ENCODE results near the gene CAMK1D. TPM values are rescaled to one million over a fixed set of nuclear protein-coding genes. Genes with fewer than 3 reads are reported as not detected.
"Not testable (repeated sequence)": the region's sequence is repeated elsewhere in the genome, so short reads cannot be mapped to it uniquely, and the experiment has no call there.

Gene CAMK1D
- polyA plus RNA-seq (2012; rRNA removed): 4.1 TPM in 2 replicates
- polyA plus RNA-seq (2012; cell fraction: cytosol; rRNA removed): 3.8 and 4.6 TPM in 2 replicates
- polyA plus RNA-seq (2012; cell fraction: nucleus; rRNA removed): 5.2 and 6.1 TPM in 2 replicates

DNA sequence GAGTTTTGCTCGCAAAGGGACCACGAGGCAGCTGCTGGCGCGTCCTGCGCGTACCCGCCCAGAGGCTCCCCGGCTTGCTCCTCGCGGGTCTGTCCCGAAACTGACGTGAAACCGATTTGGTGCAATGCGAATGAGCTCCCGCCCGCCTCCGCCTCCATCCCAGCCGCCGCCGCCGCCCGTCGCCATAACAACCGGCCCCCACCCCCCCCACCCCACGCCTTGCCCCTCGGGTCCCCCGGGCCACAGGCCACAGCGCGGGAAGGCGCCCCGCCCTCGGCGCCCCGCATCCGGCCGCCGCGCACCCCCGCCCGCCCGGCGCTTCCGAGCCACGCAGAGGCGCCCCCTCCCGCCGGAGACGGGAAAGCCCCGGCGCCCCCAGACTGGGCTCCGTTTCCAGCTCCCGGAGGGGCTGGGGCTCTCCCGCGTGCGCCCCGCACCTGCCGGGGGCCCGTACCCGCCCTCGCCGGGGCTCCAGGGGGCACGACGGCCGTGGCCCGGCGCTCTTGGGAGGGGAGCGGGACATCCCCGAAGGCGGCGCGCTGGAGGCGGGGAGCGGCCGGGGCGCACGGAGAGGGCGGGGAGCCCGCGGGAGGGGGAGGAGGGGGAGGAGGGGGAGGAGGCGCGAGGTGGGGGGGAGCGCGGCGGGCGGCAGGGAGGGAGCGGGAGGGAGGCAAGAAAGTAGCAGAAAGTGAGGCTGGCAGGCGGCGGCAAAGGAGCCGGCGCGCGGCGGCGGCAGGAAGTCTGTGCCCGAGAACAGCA lies at the start of gene CAMK1D:
Gene CAMK1D, plus strand, starts transcription at position 678 of the 759 bp plus-strand sequence.
- H3K4me1 ChIP-seq (ENCODE audit: control insufficient read depth in 1 of 2, insufficient read depth in 2 of 2, low read depth in 1 of 2, low read length in 1 of 2): peaks cover 0 to 10% of the 10 kb centered on the region in 2 experiments; a peak in 1 of 4 replicates
- peak; percentile 93 for DNase-seq
- H3K9ac ChIP-seq: peak within 1 kb of the TSS; percentile 67
- peak within 1 kb of the TSS; percentile 68 to 86 for H3K4me3 ChIP-seq (ENCODE audit: low read depth in 2 of 2, low read length in 1 of 2)
- H3K36me3 ChIP-seq (replicated peaks in 1 of 2; ENCODE audit: control insufficient read depth in 1 of 2, insufficient read depth in 2 of 2, low read length in 1 of 2): no peaks in the 10 kb centered on the region
- TF ChIP-seq CHD2 (IDR thresholded peaks at IDR 0.05; ENCODE audit: low read length, partially characterized antibody): no peak
- TF ChIP-seq, protein P1, sequence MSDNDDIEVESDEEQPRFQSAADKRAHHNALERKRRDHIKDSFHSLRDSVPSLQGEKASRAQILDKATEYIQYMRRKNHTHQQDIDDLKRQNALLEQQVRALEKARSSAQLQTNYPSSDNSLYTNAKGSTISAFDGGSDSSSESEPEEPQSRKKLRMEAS (IDR thresholded peaks at IDR 0.05; ENCODE audit: low read depth): peak; percentile 43
- TF ChIP-seq, protein P2, sequence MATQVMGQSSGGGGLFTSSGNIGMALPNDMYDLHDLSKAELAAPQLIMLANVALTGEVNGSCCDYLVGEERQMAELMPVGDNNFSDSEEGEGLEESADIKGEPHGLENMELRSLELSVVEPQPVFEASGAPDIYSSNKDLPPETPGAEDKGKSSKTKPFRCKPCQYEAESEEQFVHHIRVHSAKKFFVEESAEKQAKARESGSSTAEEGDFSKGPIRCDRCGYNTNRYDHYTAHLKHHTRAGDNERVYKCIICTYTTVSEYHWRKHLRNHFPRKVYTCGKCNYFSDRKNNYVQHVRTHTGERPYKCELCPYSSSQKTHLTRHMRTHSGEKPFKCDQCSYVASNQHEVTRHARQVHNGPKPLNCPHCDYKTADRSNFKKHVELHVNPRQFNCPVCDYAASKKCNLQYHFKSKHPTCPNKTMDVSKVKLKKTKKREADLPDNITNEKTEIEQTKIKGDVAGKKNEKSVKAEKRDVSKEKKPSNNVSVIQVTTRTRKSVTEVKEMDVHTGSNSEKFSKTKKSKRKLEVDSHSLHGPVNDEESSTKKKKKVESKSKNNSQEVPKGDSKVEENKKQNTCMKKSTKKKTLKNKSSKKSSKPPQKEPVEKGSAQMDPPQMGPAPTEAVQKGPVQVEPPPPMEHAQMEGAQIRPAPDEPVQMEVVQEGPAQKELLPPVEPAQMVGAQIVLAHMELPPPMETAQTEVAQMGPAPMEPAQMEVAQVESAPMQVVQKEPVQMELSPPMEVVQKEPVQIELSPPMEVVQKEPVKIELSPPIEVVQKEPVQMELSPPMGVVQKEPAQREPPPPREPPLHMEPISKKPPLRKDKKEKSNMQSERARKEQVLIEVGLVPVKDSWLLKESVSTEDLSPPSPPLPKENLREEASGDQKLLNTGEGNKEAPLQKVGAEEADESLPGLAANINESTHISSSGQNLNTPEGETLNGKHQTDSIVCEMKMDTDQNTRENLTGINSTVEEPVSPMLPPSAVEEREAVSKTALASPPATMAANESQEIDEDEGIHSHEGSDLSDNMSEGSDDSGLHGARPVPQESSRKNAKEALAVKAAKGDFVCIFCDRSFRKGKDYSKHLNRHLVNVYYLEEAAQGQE (IDR thresholded peaks at IDR 0.05; ENCODE audit: low read depth, low read length): no peak
- no peak for TF ChIP-seq FOSL2 (IDR thresholded peaks at IDR 0.05; ENCODE audit: borderline replicate concordance, low read depth)
- TF ChIP-seq EP300 (IDR thresholded peaks at IDR 0.05; ENCODE audit: borderline replicate concordance in 1 of 2, low read depth in 1 of 2, low read length in 1 of 2): 0 out of 4 replicates have a peak, but pooled peaks of 1 of the 2 experiments have one; percentile 7
- TF ChIP-seq, protein P3, sequence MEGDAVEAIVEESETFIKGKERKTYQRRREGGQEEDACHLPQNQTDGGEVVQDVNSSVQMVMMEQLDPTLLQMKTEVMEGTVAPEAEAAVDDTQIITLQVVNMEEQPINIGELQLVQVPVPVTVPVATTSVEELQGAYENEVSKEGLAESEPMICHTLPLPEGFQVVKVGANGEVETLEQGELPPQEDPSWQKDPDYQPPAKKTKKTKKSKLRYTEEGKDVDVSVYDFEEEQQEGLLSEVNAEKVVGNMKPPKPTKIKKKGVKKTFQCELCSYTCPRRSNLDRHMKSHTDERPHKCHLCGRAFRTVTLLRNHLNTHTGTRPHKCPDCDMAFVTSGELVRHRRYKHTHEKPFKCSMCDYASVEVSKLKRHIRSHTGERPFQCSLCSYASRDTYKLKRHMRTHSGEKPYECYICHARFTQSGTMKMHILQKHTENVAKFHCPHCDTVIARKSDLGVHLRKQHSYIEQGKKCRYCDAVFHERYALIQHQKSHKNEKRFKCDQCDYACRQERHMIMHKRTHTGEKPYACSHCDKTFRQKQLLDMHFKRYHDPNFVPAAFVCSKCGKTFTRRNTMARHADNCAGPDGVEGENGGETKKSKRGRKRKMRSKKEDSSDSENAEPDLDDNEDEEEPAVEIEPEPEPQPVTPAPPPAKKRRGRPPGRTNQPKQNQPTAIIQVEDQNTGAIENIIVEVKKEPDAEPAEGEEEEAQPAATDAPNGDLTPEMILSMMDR (IDR thresholded peaks at IDR 0.05): peak; percentile 39
- 0 out of 2 replicates have a peak, but pooled peaks have one; percentile 35 for TF ChIP-seq TAF1 (IDR thresholded peaks at IDR 0.05; ENCODE audit: borderline replicate concordance, low read depth, low read length)
- peak; percentile 58; the same call in 1 of the 2 replicates for TF ChIP-seq POLR2AphosphoS5 (IDR thresholded peaks at IDR 0.05; ENCODE audit: low read depth, low read length)
- no peak for TF ChIP-seq RFX5 (IDR thresholded peaks at IDR 0.05; ENCODE audit: low read length)
- 0 out of 2 replicates have a peak, but pooled peaks have one; percentile 9 for TF ChIP-seq NRF1 (IDR thresholded peaks at IDR 0.05; ENCODE audit: low read depth, low read length)
- TF ChIP-seq SIN3A (IDR thresholded peaks at IDR 0.05; ENCODE audit: borderline replicate concordance, low read depth, low read length): no peak
- POLR2A ChIA-PET: no interaction called here
- no peaks in the 10 kb centered on the region for H3K79me2 ChIP-seq (ENCODE audit: insufficient read depth)
- H2AFZ ChIP-seq (ENCODE audit: low read depth): peak within 1 kb of the TSS; percentile 67
- H3K27ac ChIP-seq (ENCODE audit: low read depth in 2 of 2, low read length in 1 of 2): peak within 1 kb of the TSS in 1 of 2 experiments; percentile 64; a peak in 2 of 4 replicates
- no peaks in the 10 kb centered on the region for H3K27me3 ChIP-seq (ENCODE audit: insufficient read depth)
- WGBS (ENCODE audit: low lambda C conversion rate): 0% methylated on average over 28 of the region's 95 CpGs
- H3K4me2 ChIP-seq: peak within 1 kb of the TSS; percentile 92
- no peaks in the 10 kb centered on the region for H3K9me2 ChIP-seq
- H4K20me1 ChIP-seq (ENCODE audit: insufficient read depth): 0 out of 2 replicates have a peak, but pooled peaks cover 3% of the 10 kb centered on the region
- peaks cover 16% of the 10 kb centered on the region for H3F3A ChIP-seq (replicated peaks; ENCODE audit: insufficient read depth)
- H3K9me3 ChIP-seq: no peaks in the 10 kb centered on the region
- CTCF ChIA-PET: interaction anchor here (0.6 to 1.6 kb wide), 10 partner anchors 12 to 726 kb away, joined by 3 to 6 read pairs (median 3); no protein-coding TSS in a partner anchor

DNA sequence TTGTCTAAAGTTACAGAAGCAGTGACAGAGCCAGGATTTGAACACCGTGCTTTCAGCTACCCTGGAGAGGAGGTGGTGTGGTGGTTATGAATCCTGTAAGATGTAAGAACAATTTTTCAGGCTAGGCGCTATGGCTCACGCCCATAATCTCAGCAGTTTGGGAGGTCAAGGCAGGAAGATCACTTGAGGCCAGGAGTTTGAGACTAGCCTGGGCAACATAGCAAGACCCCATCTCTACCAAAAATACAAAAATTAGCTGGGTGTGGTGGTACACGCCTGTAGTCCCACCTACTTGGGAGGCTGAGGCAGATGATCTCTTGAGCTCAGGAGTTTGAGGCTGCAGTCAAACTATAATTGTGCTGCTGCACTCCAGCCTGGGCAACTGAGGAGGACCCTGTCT lies 48.3 kb upstream of the CAMK1D start:
- H3K27me3 ChIP-seq (ENCODE audit: insufficient read depth); POLR2A ChIA-PET; H3K9ac ChIP-seq; H2AFZ ChIP-seq (ENCODE audit: low read depth); H4K20me1 ChIP-seq (ENCODE audit: insufficient read depth); H3F3A ChIP-seq (replicated peaks; ENCODE audit: insufficient read depth); H3K79me2 ChIP-seq (ENCODE audit: insufficient read depth); H3K4me1 ChIP-seq (ENCODE audit: control insufficient read depth in 1 of 2, insufficient read depth in 2 of 2, low read depth in 1 of 2, low read length in 1 of 2); H3K27ac ChIP-seq (ENCODE audit: low read depth in 2 of 2, low read length in 1 of 2); H3K4me3 ChIP-seq (ENCODE audit: low read depth in 2 of 2, low read length in 1 of 2); DNase-seq; H3K9me2 ChIP-seq; H3K36me3 ChIP-seq (replicated peaks in 1 of 2; ENCODE audit: control insufficient read depth in 1 of 2, insufficient read depth in 2 of 2, low read length in 1 of 2); H3K9me3 ChIP-seq; H3K4me2 ChIP-seq: not testable (repeated sequence)
- CTCF ChIA-PET: interaction anchor here (0.7 to 1.0 kb wide), 2 partner anchors 38 to 87 kb away, joined by 3 read pairs; no protein-coding TSS in a partner anchor
- 100% methylated on average over 2 of the region's 4 CpGs for WGBS (ENCODE audit: low lambda C conversion rate)

Data from SK-N-SH (cell line).